Measurements from ENCODE around the gene COL4A1.

The COL4A1 gene

DNA sequence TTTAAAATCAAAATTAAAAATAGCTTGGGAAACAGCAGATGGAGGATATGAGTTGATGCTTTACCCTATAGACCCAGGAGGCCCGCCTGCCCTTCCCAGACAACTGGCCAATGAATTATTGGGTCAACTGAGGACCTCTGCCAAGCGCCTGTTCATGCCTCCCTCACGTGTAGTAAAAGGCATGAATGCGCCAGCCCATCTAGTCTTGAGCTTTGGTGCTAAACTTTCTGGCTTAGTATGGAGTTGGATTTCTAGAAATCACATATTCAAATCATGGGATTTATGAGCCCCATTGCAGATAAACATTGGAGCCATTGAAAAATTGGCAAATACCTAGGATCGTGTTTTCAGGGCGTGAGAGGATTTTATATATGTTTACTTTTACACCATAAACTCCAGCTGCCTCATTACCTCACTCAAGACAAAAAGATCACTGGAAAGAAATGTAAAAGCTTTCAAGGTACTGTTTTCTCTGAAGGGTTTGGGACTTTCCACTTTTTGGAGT, 47.2 kb upstream of the COL4A1 start:
- Histone ChIP-seq H3F3A (ENCODE audit: insufficient read depth, low read length) (no peaks in the 10 kb centered on the region), H3K9me2 (replicated peaks; ENCODE audit: insufficient read depth, low read length) (no peaks in the 10 kb centered on the region), H3K36me3 (replicated peaks; ENCODE audit: insufficient read depth, low read length) (no peaks in the 10 kb centered on the region), H3K27ac (ENCODE audit: low read length) (no peak overlapping the region), H2AFZ (ENCODE audit: low read length) (no peak overlapping the region), H3K79me2 (ENCODE audit: low read length) (no peaks in the 10 kb centered on the region), H3K4me1 (ENCODE audit: low read length) (no peaks in the 10 kb centered on the region), H3K9me3 (replicated peaks; ENCODE audit: insufficient read depth, low read length) (no peaks in the 10 kb centered on the region), H3K4me3 (ENCODE audit: low read length) (no peak overlapping the region), H3K27me3 (replicated peaks; ENCODE audit: insufficient read depth, low read length) (no peaks in the 10 kb centered on the region), H4K20me1 (ENCODE audit: insufficient read depth, low read length) (no peaks in the 10 kb centered on the region), H3K9ac (ENCODE audit: low read length) (no peak overlapping the region), H3K4me2 (ENCODE audit: low read depth, low read length) (no peak overlapping the region)
- DNase-seq: no peak
- no peak for TF ChIP-seq EZH2 (optimal IDR thresholded peaks at IDR 0.05; ENCODE audit: low read depth, low read length)
- TF ChIP-seq, protein P1, sequence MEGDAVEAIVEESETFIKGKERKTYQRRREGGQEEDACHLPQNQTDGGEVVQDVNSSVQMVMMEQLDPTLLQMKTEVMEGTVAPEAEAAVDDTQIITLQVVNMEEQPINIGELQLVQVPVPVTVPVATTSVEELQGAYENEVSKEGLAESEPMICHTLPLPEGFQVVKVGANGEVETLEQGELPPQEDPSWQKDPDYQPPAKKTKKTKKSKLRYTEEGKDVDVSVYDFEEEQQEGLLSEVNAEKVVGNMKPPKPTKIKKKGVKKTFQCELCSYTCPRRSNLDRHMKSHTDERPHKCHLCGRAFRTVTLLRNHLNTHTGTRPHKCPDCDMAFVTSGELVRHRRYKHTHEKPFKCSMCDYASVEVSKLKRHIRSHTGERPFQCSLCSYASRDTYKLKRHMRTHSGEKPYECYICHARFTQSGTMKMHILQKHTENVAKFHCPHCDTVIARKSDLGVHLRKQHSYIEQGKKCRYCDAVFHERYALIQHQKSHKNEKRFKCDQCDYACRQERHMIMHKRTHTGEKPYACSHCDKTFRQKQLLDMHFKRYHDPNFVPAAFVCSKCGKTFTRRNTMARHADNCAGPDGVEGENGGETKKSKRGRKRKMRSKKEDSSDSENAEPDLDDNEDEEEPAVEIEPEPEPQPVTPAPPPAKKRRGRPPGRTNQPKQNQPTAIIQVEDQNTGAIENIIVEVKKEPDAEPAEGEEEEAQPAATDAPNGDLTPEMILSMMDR (IDR thresholded peaks at IDR 0.05; ENCODE audit: low read length): no peak
- TF ChIP-seq EZH2phosphoT487 (IDR thresholded peaks at IDR 0.05; ENCODE audit: low read length): no peak

DNA sequence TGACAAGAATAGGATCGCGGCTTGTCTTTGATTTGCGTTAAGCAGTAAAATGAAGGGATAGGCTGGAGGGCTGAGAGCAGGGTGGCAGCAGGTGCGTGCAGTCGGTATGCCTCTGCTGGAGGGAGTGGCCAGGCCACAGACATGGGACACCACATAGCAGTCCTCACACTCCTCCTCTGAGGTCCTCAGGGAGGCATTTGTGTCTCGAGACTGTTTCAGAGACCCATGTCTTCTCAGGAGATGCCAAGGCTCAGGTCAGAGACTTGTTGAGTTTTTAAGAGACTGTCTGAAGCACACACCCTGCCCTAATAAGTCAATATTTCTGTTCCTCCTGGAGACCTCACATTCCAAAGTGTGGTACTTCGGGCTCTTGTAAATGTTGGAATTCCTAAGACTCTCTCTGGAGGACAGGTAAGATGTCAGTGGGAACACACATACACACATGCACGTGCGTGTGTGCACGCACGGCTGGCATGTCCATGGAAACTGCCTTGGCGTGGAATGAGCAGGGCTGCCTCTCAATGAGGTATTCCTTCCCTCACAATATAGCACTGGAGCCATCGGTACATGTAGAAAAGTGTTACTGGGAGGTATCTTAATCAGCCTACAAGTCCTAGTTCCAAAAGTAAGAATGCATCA, 46.5 kb upstream of the COL4A1 start:
- no peak overlapping the region for H2AFZ ChIP-seq (ENCODE audit: low read length)
- no peak overlapping the region for H3K4me3 ChIP-seq (ENCODE audit: low read length)
- DNase-seq: no peak
- H3K79me2 ChIP-seq (ENCODE audit: low read length): no peaks in the 10 kb centered on the region
- H3K9me3 ChIP-seq (replicated peaks; ENCODE audit: insufficient read depth, low read length): no peaks in the 10 kb centered on the region
- H3K36me3 ChIP-seq (replicated peaks; ENCODE audit: insufficient read depth, low read length): no peaks in the 10 kb centered on the region
- no peak overlapping the region for H3K27ac ChIP-seq (ENCODE audit: low read length)
- no peaks in the 10 kb centered on the region for H3K9me2 ChIP-seq (replicated peaks; ENCODE audit: insufficient read depth, low read length)
- H4K20me1 ChIP-seq (ENCODE audit: insufficient read depth, low read length): no peaks in the 10 kb centered on the region
- H3K4me1 ChIP-seq (ENCODE audit: low read length): no peaks in the 10 kb centered on the region
- H3F3A ChIP-seq (ENCODE audit: insufficient read depth, low read length): no peaks in the 10 kb centered on the region
- no peak overlapping the region for H3K4me2 ChIP-seq (ENCODE audit: low read depth, low read length)
- H3K27me3 ChIP-seq (replicated peaks; ENCODE audit: insufficient read depth, low read length): no peaks in the 10 kb centered on the region
- H3K9ac ChIP-seq (ENCODE audit: low read length): no peak overlapping the region
- TF ChIP-seq, protein P1 (IDR thresholded peaks at IDR 0.05; ENCODE audit: low read length): no peak
- TF ChIP-seq EZH2phosphoT487 (IDR thresholded peaks at IDR 0.05; ENCODE audit: low read length) (no peak), EZH2 (optimal IDR thresholded peaks at IDR 0.05; ENCODE audit: low read depth, low read length) (no peak)

DNA sequence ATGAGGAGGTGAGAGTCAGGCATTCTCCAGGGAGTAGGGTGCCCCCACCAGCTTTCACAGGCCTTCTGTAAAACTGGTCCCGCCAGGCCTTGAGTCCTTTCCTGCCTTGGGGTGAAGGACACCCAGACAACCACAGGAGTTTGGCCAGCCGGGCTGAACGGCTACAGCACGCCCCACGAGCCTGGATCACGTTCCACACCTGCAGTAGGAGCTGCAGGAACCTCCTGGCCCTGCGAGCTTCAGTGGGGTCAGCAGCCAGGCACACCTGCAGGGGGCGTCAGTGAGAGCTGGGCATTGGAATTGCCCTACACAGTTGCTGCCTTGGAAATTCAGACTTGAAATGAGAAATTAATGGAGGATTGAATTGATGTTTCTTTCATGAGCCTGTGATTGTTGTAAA, 45.8 kb upstream of the COL4A1 start:
- Histone ChIP-seq H3K79me2 (ENCODE audit: low read length) (no peaks in the 10 kb centered on the region), H3K27me3 (replicated peaks; ENCODE audit: insufficient read depth, low read length) (no peaks in the 10 kb centered on the region), H3K9me2 (replicated peaks; ENCODE audit: insufficient read depth, low read length) (no peaks in the 10 kb centered on the region), H3F3A (ENCODE audit: insufficient read depth, low read length) (no peaks in the 10 kb centered on the region), H3K36me3 (replicated peaks; ENCODE audit: insufficient read depth, low read length) (no peaks in the 10 kb centered on the region), H3K4me2 (ENCODE audit: low read depth, low read length) (no peak overlapping the region), H3K4me1 (ENCODE audit: low read length) (no peaks in the 10 kb centered on the region), H3K27ac (ENCODE audit: low read length) (no peak overlapping the region), H3K9me3 (replicated peaks; ENCODE audit: insufficient read depth, low read length) (no peaks in the 10 kb centered on the region), H4K20me1 (ENCODE audit: insufficient read depth, low read length) (no peaks in the 10 kb centered on the region), H3K4me3 (ENCODE audit: low read length) (no peak overlapping the region), H2AFZ (ENCODE audit: low read length) (no peak overlapping the region), H3K9ac (ENCODE audit: low read length) (no peak overlapping the region)
- no peak for DNase-seq
- TF ChIP-seq EZH2 (optimal IDR thresholded peaks at IDR 0.05; ENCODE audit: low read depth, low read length): no peak
- TF ChIP-seq EZH2phosphoT487 (IDR thresholded peaks at IDR 0.05; ENCODE audit: low read length): no peak
- TF ChIP-seq, protein P1 (IDR thresholded peaks at IDR 0.05; ENCODE audit: low read length): no peak

All from MM.1S (cell line).